HG03457 (cell line): ENCODE data around the gene SRPK1.

Source experiments
- ATAC-seq: cut with Tn5 transposase; IDR thresholded peaks from one replicate; pipeline ENCODE4 v1.9.1; 2021; ENCODE audit warnings: moderate number of reproducible peaks; ENCODE audit not compliant: unreplicated experiment

SRPK1 gene

GRCh38 chr6:35903679-35904078 is 17.2 kb downstream of the SRPK1 start:
- no peak for ATAC-seq

GRCh38 chr6:35900448-35900847 is 20.4 kb downstream of the SRPK1 start:
- no peak for ATAC-seq

GRCh38 chr6:35898003-35898402 is 22.9 kb downstream of the SRPK1 start:
- no peak for ATAC-seq

GRCh38 chr6:35897486-35897885 is 23.4 kb downstream of the SRPK1 start:
- ATAC-seq, result no peak

GRCh38 chr6:35897036-35897435 is 23.9 kb downstream of the SRPK1 start:
- ATAC-seq, result no peak

GRCh38 chr6:35896228-35896627 is 24.7 kb downstream of the SRPK1 start:
- ATAC-seq, result no peak

GRCh38 chr6:35895560-35895959 is 25.3 kb downstream of the SRPK1 start:
- no peak for ATAC-seq

- no peak for ATAC-seq
These were observed 26.1 kb downstream of the SRPK1 start for GRCh38 chr6:35894776-35895175.

GRCh38 chr6:35893246-35893645 is 27.7 kb downstream of the SRPK1 start:
- ATAC-seq, result no peak

GRCh38 chr6:35892482-35892881 is 28.4 kb downstream of the SRPK1 start:
- ATAC-seq, result no peak

GRCh38 chr6:35879151-35879550 is 41.7 kb downstream of the SRPK1 start:
- ATAC-seq, result no peak

- ATAC-seq, result no peak
These were observed 44.0 kb downstream of the SRPK1 start for GRCh38 chr6:35876902-35877301.

GRCh38 chr6:35874730-35875129 is 46.2 kb downstream of the SRPK1 start:
- no peak for ATAC-seq

- no peak for ATAC-seq
These were observed 61.5 kb downstream of the SRPK1 start for GRCh38 chr6:35859367-35859766.

GRCh38 chr6:35857853-35858252 is 63.0 kb downstream of the SRPK1 start:
- no peak for ATAC-seq

- no peak for ATAC-seq
These were observed 64.6 kb downstream of the SRPK1 start for GRCh38 chr6:35856250-35856649.

- ATAC-seq, result no peak
These were observed 67.9 kb downstream of the SRPK1 start for GRCh38 chr6:35852994-35853393.

GRCh38 chr6:35850208-35850607 is 70.7 kb downstream of the SRPK1 start:
- ATAC-seq, result no peak

GRCh38 chr6:35844290-35844689 is 76.6 kb downstream of the SRPK1 start:
- no peak for ATAC-seq

- ATAC-seq, result no peak
These were observed 78.5 kb downstream of the SRPK1 start for GRCh38 chr6:35842381-35842780.

GRCh38 chr6:35839019-35839418 is 81.9 kb downstream of the SRPK1 start:
- ATAC-seq, result no peak

- no peak for ATAC-seq
These were observed 87.4 kb downstream of the SRPK1 start for GRCh38 chr6:35833536-35833935.

GRCh38 chr6:35831257-35832007 is 89.5 kb downstream of the SRPK1 start:
- ATAC-seq, result no peak
